CD4-positive, alpha-beta T cell treated with Interleukin-15 for 1 hour (primary cell): ENCODE measurements around the gene IMMP2L.
"Not testable (repeated sequence)": the region's sequence is repeated elsewhere in the genome, so short reads cannot be mapped to it uniquely, and the experiment has no call there.

Experiments used
- DNase-seq: peaks from one replicate; pipeline ENCODE4 v3.0.0-alpha.2; 2020

Gene IMMP2L

GRCh38 chr7:111505422-111505821 lies 56.9 kb downstream of the IMMP2L start:
- DNase-seq = not testable (repeated sequence)

DNA sequence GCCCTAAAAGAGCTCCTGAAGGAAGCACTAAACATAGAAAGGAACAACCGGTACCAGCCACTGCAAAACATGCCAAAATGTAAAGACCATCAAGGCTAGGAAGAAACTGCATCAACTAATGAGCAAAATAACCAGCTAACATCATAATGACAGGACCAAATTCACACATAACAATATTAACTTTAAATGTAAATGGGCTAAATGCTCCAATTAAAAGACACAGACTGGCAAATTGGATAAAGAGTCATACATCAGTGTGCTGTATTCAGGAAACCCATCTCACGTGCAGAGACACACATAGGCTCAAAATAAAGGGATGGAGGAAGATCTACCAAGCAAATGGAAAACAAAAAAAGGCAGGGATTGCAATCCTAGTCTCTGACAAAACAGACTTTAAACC lies 60.5 kb downstream of the IMMP2L start:
- not testable (repeated sequence) for DNase-seq

DNA sequence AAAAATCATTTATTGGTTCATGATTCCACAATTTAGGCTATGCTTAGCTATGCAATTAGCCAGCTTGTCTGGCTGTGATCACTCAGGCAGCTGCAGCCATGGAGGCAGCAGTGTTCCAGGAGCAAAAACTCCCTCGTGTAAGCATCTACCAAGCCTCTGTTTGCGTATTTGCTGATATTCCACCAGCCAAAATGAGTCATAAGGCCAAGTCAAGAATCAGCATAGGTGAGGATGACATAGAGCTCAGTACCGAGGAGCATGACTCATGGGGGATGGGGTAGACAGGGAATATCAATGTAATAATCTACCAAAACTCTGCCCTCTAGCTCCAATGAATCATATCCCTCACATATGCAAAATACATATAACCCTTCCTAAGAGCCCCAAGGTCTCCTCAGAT lies 63.3 kb downstream of the IMMP2L start:
- DNase-seq = no peak

DNA sequence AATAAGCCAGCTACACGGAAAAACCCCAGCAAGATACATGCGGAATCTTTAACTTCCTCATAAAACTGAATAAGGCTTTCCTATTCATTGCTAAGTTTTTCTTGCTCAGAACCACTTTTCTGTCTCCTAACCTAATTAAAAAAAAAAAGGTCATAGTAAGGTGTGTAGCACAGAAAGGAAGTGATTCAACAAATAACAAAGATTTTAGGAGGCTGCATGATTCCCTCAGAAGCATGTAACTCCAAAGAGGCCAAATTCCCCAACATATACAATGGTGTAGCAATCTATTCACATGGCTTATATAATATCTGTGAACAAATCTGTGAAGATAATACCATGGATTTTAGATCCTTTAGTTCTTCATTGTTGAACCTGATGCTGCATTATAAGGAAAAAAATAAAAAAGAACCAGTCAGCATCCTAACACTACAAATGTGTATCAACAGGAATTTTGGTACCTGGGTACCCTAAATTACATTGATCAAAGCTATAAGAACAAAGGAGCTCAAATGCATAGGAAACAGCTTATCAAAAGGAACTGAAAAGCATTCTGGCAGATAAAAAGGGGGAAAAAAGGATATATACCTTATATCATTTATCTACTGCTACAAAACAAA lies 63.8 kb downstream of the IMMP2L start:
- DNase-seq = no peak

- no peak for DNase-seq
These were observed 67.0 kb downstream of the IMMP2L start for GRCh38 chr7:111495173-111495810.

GRCh38 chr7:111492234-111492633 lies 70.1 kb downstream of the IMMP2L start:
- no peak for DNase-seq

DNA sequence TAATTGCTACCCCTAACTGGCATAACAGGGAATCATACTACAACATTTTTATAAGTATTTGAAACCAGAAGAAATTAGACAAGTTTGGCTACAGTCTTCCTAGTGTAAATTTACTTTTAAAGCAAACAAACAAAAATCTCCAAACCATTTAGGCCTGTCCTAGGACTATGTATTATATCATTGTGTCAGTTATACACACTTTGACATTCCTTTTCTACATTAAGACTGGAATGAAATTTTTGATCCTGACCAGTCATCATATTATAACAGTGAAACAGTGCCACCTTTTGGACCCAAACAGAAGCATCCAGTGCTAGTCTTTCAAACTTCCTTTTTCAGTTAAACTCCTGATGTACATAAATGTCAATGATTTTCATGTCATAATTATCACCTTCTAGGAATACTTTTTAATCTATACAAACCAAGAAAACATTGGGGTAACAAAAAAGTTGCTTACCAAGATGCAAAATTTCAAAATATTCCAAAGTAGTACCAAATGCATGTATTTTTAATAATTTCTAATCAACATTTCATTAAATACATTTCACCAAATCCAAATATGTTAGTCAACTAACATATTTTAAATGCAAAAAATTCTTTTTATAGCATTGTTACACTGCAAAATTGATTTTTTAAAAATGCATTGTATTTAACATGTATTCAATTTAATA lies 75.7 kb downstream of the IMMP2L start:
- no peak for DNase-seq

DNA sequence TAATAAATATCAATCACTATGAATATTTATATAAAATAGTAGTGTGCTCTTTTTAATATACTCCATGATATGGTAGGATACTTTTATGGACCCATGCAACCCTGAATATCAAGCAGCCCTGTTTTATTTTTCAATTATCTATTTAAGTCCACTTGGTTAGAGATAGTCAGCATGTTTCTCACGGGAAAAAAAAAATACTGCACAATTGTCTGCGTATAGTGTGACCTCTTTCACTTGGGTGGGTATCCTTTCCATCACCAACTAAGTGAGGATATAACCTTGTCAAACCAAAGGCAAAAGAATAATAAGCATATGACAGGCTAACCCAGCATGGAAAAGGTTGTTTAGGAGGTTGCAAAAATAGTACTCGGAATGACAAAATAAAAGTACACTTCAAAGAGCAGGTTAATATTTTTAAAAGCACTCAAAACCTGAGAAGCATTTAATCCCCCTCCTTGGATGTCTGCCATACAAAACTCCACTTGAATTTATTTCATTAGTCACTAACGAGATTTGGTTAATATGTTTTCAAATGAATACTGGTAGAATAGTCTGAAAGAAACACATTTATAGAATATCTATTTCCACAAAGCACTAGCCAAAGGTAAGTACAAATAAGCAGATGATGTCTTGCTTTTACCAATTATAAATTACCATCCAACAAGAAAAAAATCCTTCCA lies 76.5 kb downstream of the IMMP2L start:
- no peak for DNase-seq

DNA sequence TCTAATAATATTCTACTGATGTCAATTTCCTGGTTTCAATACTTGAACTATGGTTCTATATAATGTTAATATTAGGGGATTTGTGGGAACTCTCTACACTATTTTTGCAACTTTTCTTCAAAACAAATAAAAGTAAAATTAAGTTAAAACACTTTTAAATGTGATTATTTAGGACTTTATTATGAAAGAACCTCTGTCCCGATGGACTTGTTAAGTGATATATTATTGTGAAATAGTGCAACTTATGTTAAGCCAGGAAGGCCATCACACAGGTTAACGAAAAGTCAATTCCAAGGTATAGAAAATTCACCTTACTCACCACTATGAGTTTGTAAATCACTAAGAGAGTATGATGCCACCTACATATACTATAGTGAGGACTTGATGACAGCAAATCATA lies 79.2 kb downstream of the IMMP2L start:
- no peak for DNase-seq

GRCh38 chr7:111477462-111478225 lies 84.6 kb downstream of the IMMP2L start:
- no peak for DNase-seq

- DNase-seq = no peak
These were observed 85.6 kb downstream of the IMMP2L start for GRCh38 chr7:111476586-111477293.

DNA sequence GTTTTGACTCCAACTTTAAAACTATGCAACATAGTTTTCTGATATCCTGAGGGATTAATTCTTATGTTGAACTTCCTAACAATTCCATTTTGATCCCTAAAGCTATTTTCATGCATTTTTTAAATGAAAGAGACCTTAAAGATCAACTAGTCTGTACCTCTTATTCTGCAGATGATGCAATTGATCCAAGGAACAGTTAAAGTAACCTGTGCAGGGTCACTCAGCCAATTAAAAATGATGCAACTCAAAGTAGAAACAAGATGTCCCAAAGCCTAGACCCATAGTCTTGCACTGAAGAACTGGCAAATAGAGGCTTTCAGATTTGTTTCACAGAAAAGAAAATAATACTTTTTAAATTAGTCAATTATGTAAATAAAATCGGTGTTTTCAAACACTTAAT lies 86.3 kb downstream of the IMMP2L start:
- DNase-seq = no peak

GRCh38 chr7:111475419-111475748 lies 86.9 kb downstream of the IMMP2L start:
- no peak for DNase-seq

- no peak for DNase-seq
These were observed 87.4 kb downstream of the IMMP2L start for GRCh38 chr7:111474723-111475418.

GRCh38 chr7:111473449-111474198 lies 88.7 kb downstream of the IMMP2L start:
- DNase-seq = no peak

GRCh38 chr7:111470998-111471397 lies 91.3 kb downstream of the IMMP2L start:
- DNase-seq = no peak

DNA sequence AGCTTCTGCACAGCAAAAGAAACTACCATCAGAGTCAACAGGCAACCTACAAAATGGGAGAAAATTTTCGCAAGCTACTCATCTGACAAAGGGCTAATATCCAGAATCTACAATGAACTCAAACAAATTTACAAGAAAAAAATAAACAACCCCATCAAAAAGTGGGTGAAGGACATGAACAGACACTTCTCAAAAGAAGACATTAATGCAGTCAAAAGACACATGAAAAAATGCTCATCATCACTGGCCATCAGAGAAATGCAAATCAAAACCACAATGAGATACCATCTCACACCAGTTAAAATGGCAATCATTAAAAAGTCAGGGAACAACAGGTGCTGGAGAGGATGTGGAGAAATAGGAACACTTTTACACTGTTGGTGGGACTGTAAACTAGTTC lies 92.4 kb downstream of the IMMP2L start:
- not testable (repeated sequence) for DNase-seq

DNA sequence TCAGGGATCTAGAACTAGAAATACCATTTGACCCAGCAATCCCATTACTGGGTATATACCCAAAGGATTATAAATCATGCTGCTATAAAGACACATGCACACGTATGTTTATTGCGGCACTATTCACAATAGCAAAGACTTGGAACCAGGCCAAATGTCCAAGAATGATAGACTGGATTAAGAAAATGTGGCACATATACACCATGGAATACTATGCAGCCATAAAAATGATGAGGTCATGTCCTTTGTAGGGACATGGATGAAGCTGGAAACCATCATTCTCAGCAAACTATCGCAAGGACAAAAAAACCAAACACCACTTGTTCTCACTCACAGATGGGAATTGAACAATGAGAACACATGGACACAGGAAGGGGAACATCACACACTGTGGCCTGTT lies 96.5 kb downstream of the IMMP2L start:
- DNase-seq = not testable (repeated sequence)

DNA sequence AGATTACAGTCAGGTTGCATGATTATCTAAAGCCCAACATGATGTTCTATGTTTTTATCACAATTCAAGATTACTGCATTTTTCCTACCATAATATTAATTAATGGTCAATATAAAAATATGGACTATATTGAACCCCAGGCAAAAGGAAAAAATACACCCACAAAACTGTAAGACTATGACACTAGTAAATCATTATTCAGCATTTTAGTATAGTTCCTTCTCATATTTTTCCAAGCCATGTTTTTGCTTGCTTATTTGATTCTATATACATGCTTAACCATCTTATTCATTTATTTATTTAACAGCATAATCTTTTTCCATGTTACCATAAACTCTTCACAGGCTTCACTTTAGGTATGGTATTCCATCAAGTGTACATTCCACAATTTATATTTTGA lies 101.6 kb downstream of the IMMP2L start:
- no peak for DNase-seq

GRCh38 chr7:111459757-111460280 lies 102.5 kb downstream of the IMMP2L start:
- DNase-seq = no peak
